Neural progenitor cell (in vitro differentiated cells): ENCODE results near the gene CREB5.

Experiments
- CTCF ChIP-seq: fragments of 200-600 bp; sonication (generic); IDR thresholded peaks from 2 replicates; pipeline ENCODE4 v1.5.1; 2017; ENCODE audit warnings: antibody characterized with exemption, mild to moderate bottlenecking
- EZH2 ChIP-seq: fragments of 200-600 bp; sonication (generic); IDR thresholded peaks from 2 replicates; pipeline ENCODE4 v1.6.1; 2017; ENCODE audit warnings: antibody characterized with exemption, mild to moderate bottlenecking, moderate library complexity

GRCh38 chr7:28871631-28872030 lies 459.3 kb downstream of the CREB5 start:
- no peak for TF ChIP-seq CTCF
- TF ChIP-seq EZH2: no peak
